GM18526 (cell line): ENCODE measurements around the gene SRSF3.

ENCODE experiments used
- POLR2A ChIP-seq: IDR thresholded peaks from 3 replicates; pipeline ENCODE4 v1.6.1; 2011; ENCODE audit not compliant: insufficient read length; ENCODE audit errors: extremely low read depth

SRSF3 gene

GRCh38 chr6:36597775-36598174 lies 3.6 kb downstream of the SRSF3 start:
- TF ChIP-seq POLR2A = no peak

DNA sequence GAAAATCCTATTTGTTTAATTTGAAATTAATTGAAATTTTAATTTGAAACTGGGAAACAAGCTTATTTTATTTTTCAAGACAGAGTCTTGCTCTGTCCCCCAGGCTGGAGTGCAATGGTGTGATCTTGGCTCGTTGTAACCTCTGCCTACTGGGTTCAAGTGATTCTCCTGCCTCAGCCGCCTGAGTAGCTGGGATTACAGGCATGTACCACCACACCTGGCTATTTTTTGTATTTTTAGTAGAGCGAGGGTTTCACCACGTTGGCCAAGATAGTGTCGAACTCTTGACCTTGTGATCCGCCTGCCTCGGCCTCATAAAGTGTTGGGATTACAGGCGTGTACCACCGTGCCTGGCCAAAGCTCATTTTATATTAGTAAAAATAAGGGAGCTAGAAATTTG lies 4.2 kb downstream of the SRSF3 start:
- no peak for TF ChIP-seq POLR2A

DNA sequence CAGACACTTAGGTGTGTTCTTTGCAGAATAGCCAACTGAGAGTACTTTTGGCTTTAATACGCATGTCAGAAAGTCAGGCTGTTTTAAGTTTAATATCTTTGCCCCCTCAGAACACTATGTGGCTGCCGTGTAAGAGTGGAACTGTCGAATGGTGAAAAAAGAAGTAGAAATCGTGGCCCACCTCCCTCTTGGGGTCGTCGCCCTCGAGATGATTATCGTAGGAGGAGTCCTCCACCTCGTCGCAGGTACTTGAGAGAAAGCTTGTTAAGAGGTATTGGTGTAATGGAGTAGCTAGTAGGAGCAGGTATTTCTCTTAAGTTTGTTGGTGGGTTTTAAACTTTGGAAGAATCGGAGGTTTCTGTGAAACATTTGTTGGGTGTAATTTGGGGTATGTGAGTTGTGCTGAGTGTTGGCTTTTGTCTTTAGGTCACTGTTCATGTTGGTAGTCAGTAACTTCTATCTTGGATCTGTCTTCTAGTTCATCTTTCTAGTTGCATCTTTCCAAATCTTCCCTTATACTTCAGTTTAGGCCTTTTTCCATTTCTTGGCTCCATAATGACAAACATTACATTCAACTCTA lies 4.7 kb downstream of the SRSF3 start:
- TF ChIP-seq POLR2A = no peak

DNA sequence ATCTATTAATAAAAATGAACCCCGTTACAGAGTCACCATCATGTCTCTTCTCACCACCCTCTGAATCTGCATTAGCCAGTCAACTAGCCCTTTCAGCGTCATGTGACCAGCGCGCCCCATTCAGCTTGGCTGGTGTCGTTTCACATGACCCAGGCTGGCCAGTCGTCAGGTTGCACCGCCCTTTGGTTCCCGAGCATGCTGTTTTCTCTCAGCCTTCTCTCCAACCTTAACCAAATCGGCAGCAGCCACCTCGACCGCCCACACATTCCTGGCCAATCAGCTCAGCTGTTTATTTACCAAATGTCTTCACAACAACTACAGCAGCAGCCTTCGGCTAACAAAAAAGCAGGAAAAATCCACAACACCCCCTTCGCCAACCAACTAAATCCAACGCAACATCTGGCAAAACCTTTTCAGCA lies 5.6 kb downstream of the SRSF3 start:
- TF ChIP-seq POLR2A = peak; percentile 26

- TF ChIP-seq POLR2A = no peak
Measured at GRCh38 chr6:36600564-36601146, 6.5 kb downstream of the SRSF3 start.

DNA sequence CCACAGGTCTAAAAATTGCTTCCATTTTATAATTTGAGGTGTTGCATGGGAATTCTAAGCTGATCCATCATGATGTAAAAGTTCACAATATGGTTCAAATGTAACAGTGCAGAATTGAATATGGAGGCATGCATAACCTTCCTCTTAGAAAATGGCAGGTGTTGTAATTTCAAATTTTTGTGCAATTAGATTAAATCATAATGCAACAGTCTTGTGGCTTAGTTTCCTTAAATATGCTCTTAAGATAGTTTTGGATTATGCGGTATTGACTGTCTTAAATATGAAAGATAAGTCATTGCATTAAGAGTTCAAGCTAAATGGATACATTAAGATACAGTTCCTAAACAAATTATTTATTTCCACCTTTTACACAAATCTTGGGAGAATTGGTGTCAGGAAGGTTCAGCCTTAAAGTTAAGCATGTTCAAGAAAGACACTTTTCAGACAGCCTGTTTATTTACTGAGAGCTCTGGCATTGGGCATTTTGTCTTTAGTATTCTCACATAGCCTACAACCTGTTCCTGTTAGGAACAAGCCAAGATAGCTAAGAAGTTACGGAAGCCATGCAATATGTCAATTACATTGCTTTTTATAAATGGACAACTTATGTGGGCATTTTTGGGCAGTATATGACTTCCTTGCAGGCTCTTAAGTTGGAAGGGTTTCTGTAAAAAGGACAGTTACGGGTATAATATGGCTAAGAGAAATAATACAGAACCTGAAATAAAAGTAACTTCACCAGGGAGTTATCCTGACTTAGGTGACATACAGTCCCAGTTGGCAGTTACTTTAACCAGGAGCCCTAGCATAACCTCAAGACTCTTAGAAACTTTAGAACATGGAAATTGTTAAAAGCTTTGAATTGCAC lies 9.3 kb downstream of the SRSF3 start:
- no peak for TF ChIP-seq POLR2A

DNA sequence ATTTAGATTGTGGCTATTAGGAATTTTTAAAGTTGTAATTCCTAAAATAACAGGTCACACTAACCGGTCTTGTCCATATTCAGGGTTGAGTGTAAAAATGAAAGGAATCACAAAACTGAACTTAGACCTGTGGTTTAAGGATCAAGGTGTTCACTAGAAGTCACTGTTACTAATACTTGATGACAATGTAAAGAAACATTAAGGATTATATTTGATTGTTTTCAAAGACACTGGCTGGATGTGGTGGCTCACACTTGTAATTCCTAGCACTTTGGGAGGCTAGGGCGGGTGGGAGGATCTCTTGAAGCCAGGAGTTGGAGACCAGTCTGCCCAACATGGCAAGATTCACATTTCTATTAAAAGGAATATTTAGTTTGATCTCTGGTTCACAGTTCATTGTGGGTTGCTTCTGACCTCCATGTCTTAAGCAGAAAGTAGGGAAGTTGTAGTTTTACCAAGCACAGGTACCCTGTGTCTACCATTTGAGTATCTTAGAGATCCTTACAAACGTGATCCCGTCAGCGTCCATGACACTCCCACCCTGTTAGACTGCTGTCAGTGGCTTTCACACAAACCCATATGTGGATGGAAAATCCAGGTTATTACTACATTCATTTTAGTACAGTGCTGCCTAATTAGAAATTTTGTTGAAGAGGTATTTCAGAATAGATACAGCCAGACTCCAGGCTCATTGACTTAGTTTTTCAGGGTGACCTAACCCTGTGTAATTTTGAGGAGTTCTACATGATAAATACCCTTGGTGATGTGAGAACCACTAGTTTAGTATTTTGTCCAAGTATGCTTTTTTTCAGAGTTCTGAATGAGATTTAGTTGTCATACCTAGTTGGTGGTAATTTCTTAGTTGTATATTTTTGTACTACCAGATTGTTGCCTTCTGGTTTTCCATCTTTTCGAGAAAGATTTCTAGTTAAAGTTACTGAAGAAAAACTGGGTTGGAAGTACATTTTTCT lies 10.2 kb downstream of the SRSF3 start:
- no peak for TF ChIP-seq POLR2A

DNA sequence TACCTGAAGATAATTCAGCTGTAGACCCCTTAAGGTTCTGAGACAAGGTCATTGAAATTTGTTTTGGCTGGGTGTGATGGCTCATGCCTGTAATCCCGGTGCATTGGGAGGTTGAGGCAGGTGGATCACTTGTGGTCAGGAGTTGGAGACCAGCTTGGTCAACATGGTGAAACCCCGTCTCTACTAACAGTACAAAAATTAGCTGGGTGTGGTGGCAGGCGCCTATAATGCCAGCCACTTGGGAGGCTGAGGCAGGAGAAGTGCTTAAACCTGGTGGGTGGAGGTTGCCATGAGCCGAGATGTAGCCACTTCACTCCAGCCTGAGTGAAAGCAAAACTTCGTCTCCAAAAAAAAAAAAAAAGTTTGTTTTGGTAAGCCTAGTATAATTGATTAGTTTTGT lies 11.0 kb downstream of the SRSF3 start:
- no peak for TF ChIP-seq POLR2A

DNA sequence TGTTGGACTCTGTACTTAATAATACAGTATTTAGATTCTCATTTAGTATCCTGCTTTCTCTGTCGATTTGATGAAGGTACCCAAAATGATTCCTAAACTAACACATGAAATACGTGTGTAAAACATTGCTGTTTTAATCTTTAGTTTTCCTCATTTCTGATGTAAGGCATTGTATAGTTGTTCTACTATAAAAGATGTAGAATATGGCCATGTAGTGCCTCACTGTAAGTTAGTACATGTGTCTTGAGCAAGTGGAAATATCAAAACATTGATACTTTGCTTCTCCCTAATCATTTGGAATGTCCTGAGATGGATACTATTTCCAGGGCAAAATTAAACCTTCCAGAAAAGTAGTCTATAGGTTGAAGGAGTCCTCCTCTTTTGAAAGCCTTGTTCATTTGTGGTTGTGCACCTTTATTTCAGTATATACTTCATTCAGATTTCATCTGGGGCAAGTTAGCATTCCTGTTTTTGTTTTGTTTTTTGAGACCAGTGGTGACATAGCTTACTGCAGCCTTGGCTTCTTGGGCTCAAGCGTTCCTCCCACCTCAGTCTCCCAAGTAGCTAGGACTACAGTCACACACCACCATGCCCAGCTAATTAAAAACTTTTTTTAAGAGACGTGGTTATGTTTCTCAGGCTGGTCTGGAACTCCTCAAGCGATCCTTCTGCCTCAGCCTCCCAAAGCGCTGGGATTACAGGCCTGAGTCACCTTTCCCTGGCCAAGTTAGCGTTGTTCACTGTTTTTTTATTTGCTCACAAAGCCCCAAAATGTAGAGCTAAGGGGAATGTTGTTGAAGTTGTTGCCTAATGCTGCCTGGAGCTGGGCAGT lies 11.6 kb downstream of the SRSF3 start:
- no peak for TF ChIP-seq POLR2A

GRCh38 chr6:36607683-36608386 lies 13.7 kb downstream of the SRSF3 start:
- TF ChIP-seq POLR2A = no peak

GRCh38 chr6:36608788-36609563 lies 14.8 kb downstream of the SRSF3 start:
- no peak for TF ChIP-seq POLR2A

GRCh38 chr6:36609582-36609981 lies 15.4 kb downstream of the SRSF3 start:
- TF ChIP-seq POLR2A = no peak
